GM23248 (cell line): ENCODE data around the gene LYRM2.

ENCODE experiments used
- EZH2 ChIP-seq: fragments of 200-600 bp; sonication (generic); IDR thresholded peaks from 2 replicates; pipeline ENCODE4 v1.6.1; 2018; ENCODE audit warnings: antibody characterized with exemption, mild to moderate bottlenecking; ENCODE audit not compliant: insufficient read depth, poor library complexity, severe bottlenecking
- EZH2phosphoT487 ChIP-seq: fragments of 200-600 bp; sonication (generic); IDR thresholded peaks from 2 replicates; pipeline ENCODE4 v1.6.1; 2018; ENCODE audit warnings: antibody characterized with exemption, moderate library complexity, mild to moderate bottlenecking, low read depth; ENCODE audit not compliant: insufficient read depth

- TF ChIP-seq EZH2 (no peak), EZH2phosphoT487 (no peak)
Observed at GRCh38 chr6:89657445-89658158, 19.1 kb upstream of the LYRM2 start.
